Omental fat pad (tissue), 4 donors: ENCODE results near the gene SHB. TPM values are rescaled to one million over a fixed set of nuclear protein-coding genes. Genes with fewer than 3 reads are reported as not detected.

ENCODE experiments used
- ATAC-seq: fragments of 150-250 bp; one replicate; pipeline ENCODE4 v1.9.1; 2016; ENCODE audit warnings: mild to moderate bottlenecking, moderate library complexity; ENCODE audit not compliant: low FRiP score
- DNase-seq: peaks from one replicate; pipeline ENCODE4 v3.0.0-alpha.2; 2019; ENCODE audit warnings: low spot score
- total RNA-seq, 4 donors: library from RNA; depleted of rRNA; stranded (reverse); fragments of >200 nt; gene quantifications; one replicate each; pipeline ENCODE4 v1.1.0, GENCODE V29; 2016
- TF ChIP-seq, protein P1 (sequence below), 3 donors: fragments of 450-650 bp; IDR thresholded peaks; one replicate each; pipeline ENCODE4 v1.5.1; 2016 to 2017; ENCODE audit warnings: antibody characterized with exemption in 3 of 3, mild to moderate bottlenecking in 3 of 3, moderate library complexity in 2 of 3

SHB gene
- total RNA-seq, 4 donors from 2014 or later = 10.4 to 61.6 (median 20.7) TPM

DNA sequence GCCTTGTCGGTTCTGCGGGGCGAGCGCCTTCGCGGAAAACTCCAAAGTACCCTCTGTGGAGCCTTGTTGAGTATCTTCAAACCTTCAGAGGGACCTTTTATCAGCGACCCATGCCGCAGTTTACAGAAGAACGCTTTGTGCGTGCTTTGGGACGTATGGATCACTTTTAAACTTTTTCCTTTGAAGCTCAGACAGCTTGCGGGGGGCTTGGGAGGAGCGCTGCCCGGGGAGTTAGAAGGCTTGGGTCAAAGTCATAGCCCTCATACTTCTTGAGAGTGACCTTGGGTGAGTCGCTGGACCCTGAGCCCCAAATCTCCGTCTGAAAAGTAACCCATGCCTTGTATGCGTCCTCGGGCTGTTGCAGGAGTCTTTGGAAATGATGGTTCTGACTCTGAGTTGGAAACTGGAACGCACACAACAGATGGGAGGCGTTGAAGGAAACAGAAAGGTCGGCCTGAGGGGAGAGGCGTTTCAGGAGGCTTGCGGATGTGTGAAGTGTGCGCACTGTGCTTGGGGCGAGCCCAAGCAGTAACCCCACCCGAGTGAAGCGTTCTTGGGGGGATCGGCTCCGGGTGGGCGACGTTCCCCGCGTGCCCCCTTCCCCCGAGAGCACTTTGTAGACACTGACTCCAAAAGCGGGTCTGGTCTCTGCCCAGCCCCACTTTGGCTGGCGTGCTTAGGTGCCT is 164.4 kb downstream of the SHB start:
- DNase-seq (no peak), ATAC-seq (peak; percentile 29)
- TF ChIP-seq, protein P1, sequence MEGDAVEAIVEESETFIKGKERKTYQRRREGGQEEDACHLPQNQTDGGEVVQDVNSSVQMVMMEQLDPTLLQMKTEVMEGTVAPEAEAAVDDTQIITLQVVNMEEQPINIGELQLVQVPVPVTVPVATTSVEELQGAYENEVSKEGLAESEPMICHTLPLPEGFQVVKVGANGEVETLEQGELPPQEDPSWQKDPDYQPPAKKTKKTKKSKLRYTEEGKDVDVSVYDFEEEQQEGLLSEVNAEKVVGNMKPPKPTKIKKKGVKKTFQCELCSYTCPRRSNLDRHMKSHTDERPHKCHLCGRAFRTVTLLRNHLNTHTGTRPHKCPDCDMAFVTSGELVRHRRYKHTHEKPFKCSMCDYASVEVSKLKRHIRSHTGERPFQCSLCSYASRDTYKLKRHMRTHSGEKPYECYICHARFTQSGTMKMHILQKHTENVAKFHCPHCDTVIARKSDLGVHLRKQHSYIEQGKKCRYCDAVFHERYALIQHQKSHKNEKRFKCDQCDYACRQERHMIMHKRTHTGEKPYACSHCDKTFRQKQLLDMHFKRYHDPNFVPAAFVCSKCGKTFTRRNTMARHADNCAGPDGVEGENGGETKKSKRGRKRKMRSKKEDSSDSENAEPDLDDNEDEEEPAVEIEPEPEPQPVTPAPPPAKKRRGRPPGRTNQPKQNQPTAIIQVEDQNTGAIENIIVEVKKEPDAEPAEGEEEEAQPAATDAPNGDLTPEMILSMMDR (IDR thresholded peaks at IDR 0.05) = no peak

DNA sequence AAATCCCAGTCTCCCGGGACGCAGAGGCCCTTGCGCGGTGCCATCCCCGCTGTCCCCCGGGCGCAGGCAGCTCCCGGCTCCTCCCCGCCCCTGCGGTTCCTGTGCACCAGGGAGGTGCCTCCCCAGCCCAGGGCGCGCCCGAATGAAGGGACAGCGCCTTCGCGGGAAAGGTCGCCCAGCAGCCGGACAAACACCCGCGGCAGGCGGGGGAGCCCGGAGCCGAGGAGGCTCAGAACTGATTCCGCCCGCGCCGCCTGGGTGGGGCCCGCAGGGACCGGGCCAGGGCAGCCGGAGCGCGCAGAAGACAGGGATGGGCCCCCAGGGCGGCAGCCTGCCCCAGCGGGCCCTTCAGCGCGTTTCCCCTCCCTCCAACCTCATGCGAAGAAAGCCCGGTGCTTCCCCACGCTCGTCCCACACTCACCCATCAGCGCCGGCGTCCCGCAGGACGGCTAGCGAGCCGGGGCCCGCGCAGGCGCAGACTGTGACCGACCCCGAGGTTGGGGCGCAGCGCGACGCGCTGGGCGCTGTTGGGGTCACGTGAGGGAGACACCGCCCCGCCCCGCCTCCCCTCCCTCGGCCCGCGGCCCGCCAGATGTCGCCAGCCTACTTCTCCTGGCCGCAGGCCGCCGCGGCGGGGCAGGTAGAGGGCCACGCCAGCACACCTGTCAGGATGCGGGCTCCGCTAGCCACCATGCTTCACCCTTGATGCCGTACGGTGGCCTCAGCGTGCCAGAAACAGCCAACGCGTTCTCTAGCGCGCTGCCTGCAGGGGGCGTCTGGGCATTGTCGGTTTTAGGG is 165.2 kb downstream of the SHB start, which contains the start of gene SLC25A51:
TSS of gene SLC25A51 (minus strand) at position 481 of the 798 bp plus-strand sequence. CDS start 15,577 bp downstream, outside the sequence.
- DNase-seq (peak; percentile 97), ATAC-seq (peak; percentile 84)
- TF ChIP-seq, protein P1 (IDR thresholded peaks at IDR 0.05) = peak in 2 of 3 donors; percentile 71 to 89

DNA sequence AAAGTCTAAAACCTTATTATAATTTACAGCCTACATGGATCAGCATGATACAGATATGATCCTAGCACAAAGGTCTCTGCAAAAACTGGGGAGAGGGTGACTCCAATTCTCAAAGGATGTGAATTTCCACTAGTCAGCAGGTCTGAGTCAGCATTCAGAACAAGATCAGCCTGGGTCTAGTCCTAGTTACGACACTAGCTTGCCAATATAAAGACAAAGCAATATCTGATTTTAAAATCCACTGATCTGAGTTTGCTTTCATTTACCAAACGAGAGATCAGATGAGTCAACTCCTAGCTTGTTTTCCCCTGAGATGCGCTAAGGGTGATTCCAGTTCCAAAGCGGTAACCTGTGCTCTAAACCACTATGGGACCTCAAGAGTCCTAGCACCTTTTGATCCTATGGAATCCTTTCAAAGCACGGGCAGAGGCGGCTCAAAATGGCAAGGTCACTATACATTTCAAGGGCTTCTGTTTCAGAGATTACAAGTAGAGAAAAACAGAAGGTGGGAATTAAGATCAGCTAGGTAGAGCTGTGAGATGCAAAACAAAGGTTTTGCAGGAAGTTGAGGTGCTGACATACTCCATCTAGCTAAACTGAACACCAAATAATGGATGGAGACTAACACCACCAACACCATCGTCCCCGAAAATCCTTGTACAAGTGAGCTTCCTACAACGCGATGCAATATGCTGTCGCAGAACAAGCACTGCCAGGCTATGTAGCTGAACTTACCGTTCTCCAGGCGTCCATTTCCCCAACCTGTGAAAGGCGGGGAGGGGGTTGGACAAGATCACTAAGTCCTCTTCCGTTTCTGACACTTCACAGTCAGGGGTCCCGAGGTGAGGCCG is 166.0 kb downstream of the SHB start:
- DNase-seq (no peak), ATAC-seq (no peak)
- TF ChIP-seq, protein P1 (IDR thresholded peaks at IDR 0.05) = no peak

DNA sequence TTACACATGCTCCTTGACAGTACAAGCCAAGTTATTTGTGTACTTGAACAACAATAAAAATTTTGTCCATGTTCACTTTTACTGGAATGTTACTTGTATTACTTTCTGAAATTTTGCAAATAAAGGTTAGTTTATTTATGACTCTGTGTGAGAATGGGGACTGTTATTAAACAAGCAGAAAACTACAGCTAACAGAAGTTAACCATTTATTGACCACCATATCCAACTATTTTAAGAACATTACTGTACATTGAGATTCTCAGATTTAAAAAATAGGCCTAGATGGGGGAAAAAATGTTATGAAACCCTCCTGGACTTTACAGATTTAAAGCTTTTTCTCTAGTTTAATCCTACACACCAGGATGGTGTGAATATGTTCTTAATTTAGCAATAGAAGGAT is 166.9 kb downstream of the SHB start:
- ATAC-seq (no peak), DNase-seq (no peak)
- TF ChIP-seq, protein P1 (IDR thresholded peaks at IDR 0.05) = no peak

DNA sequence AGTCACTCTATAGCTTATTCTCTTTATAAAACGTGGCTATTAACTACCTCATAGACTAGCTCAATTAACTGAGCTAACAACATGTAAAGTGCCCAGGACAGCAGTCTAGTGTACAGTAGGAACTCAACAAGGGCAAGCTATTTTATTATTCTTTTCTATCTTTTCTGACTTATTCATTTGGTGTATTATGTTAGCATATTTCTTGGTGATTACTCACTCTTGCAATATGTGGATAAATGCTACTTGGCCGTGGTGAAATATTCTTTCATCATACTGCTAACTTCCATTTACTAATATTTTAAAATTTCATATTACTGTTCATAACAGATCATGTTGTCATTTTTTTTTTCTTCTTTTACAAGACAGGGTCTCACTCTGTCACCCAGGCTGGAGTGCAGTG is 170.0 kb downstream of the SHB start:
- TF ChIP-seq, protein P1 (IDR thresholded peaks at IDR 0.05) = no peak
- DNase-seq = no peak
- ATAC-seq = no peak

DNA sequence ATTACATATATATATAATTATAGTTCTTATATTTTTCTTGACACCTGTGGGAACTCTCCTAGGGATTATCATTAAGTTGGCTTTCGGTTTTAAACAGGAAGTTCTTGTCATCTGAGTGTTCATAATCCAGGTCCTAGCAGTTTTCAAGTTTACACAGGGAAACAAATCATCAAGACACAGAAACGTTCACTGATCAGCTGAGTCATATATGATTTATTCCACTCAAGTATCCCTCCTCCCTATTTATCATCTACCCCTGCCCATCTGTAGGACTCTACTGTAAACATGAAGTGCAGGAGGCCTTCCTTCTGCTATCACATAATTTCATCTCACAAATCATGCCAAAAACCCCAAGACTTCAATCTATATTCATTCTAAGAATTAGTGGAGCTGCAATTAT is 171.4 kb downstream of the SHB start:
- DNase-seq = no peak
- TF ChIP-seq, protein P1 (IDR thresholded peaks at IDR 0.05) = no peak
- no peak for ATAC-seq
